Lower leg skin (tissue), 4 donors: ENCODE results near the gene ZNF213. TPM values are rescaled to one million over a fixed set of nuclear protein-coding genes. Genes with fewer than 3 reads are reported as not detected.

Experiments
- DNase-seq, 2 donors: peaks; one replicate each; pipeline ENCODE4 v3.0.0-alpha.2; 2019; ENCODE audit warnings: low spot score in 2 of 2
- H3K4me3 ChIP-seq: fragments of 200-600 bp; sonication (generic); 2 replicates; pipeline ENCODE4 v1.5.1; 2017; ENCODE audit warnings: mild to moderate bottlenecking, low read depth; ENCODE audit not compliant: poor library complexity, severe bottlenecking
- CTCF ChIP-seq, 3 donors: fragments of 450-650 bp; IDR thresholded peaks; one replicate each; pipeline ENCODE4 v1.5.1; 2016; ENCODE audit warnings: antibody characterized with exemption in 3 of 3, mild to moderate bottlenecking in 3 of 3, moderate library complexity in 2 of 3
- POLR2A ChIP-seq, 2 donors: fragments of 450-650 bp; IDR thresholded peaks; one replicate each; pipeline ENCODE4 v1.6.1; 2016 to 2017; ENCODE audit warnings: antibody characterized with exemption in 2 of 2, mild to moderate bottlenecking in 1 of 2, moderate library complexity in 1 of 2
- WGBS, 2 donors: methylation state at CpG; one replicate each; pipeline ENCODE4 v1.1.5; 2018; 5-methylcytosine and 5-hydroxymethylcytosine counted together
- intact Hi-C: fragments of 100-400 bp; cut with DNase I; formaldehyde crosslinking; loops from one replicate; pipeline ENCODE4 v1.15.0; 2023; ENCODE audit warnings: low total_unique reads
- total RNA-seq, 4 donors: library from RNA; depleted of rRNA; stranded (reverse); fragments of >200 nt; gene quantifications; one replicate each; pipeline ENCODE4 v1.1.0, GENCODE V29; 2016

ZNF213 gene
- total RNA-seq, 4 donors from 2014 or later, result 10.7 to 18.0 (median 14.6) TPM

GRCh38 chr16:3112881-3113574 is 21.8 kb upstream of the ZNF213 start:
- WGBS, 2 donors, result 12 to 13% methylated on average over 19 of the region's 19 CpGs
- intact Hi-C loops, result no loop called here
- H3K4me3 ChIP-seq, result peak overlapping the region; percentile 74
- no peak for DNase-seq
- no peak for TF ChIP-seq POLR2A (IDR thresholded peaks at IDR 0.05)
- no peak for TF ChIP-seq CTCF (IDR thresholded peaks at IDR 0.05)

- DNase-seq, result no peak
- WGBS, 2 donors, result 63 to 66% methylated on average over 17 of the region's 17 CpGs
- H3K4me3 ChIP-seq, result no peak overlapping the region
- TF ChIP-seq POLR2A (IDR thresholded peaks at IDR 0.05) (no peak), CTCF (IDR thresholded peaks at IDR 0.05) (no peak)
- intact Hi-C loops, result no loop called here
These were observed 20.9 kb upstream of the ZNF213 start for GRCh38 chr16:3113765-3114479.

- 89 to 90% methylated on average over 11 to 12 of the region's 12 CpGs for WGBS, 2 donors
- intact Hi-C loops, result no loop called here
- no peak for TF ChIP-seq POLR2A (IDR thresholded peaks at IDR 0.05)
- TF ChIP-seq CTCF (IDR thresholded peaks at IDR 0.05), result no peak
- H3K4me3 ChIP-seq, result no peak overlapping the region
- no peak for DNase-seq
These were observed 19.8 kb upstream of the ZNF213 start for GRCh38 chr16:3115003-3115402.

- intact Hi-C loops, result no loop called here
- no peak for DNase-seq
- no peak overlapping the region for H3K4me3 ChIP-seq
- 76 to 86% methylated on average over 11 to 13 of the region's 14 CpGs for WGBS, 2 donors
- TF ChIP-seq POLR2A (IDR thresholded peaks at IDR 0.05) (no peak), CTCF (IDR thresholded peaks at IDR 0.05) (no peak)
These were observed 19.3 kb upstream of the ZNF213 start for GRCh38 chr16:3115561-3115960.

- no peak for TF ChIP-seq POLR2A (IDR thresholded peaks at IDR 0.05)
- no peak for TF ChIP-seq CTCF (IDR thresholded peaks at IDR 0.05)
- 70 to 81% methylated on average over 15 to 16 of the region's 16 CpGs for WGBS, 2 donors
- intact Hi-C loops, result no loop called here
These were observed 16.5 kb upstream of the ZNF213 start for GRCh38 chr16:3118204-3118790.

More at GRCh38 chr16:3118204-3118790, 16.5 kb upstream of the ZNF213 start:
- H3K4me3 ChIP-seq, result no peak overlapping the region
- no peak for DNase-seq
